ENCODE measurements around the gene KLF16.

DNA sequence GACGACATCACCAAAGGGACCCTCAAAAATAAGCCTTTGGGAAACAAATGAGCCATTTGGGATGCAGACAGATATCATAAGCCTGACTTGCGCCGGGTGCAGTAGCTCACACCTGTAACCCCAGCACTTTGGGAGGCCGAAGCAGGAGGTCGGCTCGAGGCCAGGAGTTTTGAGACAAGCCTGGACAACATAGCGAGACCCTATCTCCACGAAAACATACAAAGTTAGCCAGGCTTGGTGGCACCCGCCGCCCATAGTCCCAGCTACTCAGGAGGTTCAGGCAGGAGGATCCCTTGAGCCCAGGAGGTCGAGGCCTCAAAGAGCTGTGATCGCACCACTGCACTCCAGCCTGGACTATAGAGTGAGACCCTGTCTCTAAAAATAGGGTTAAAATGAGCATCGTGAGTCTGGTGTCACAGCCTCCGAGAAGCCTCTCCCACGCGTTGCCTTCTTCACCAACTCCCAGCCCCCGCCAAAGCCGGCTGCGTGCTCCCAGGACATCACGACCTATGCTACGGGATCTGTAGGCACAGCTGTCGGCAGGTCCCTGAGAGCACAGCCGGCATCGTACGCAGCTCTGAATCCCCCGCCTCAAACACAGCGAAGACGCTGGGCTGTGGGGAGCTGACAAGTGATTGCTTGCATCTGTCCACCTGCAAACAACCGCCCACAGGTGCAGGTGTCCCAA lies 16.7 kb downstream of the KLF16 start:
- TF ChIP-seq, protein P1, sequence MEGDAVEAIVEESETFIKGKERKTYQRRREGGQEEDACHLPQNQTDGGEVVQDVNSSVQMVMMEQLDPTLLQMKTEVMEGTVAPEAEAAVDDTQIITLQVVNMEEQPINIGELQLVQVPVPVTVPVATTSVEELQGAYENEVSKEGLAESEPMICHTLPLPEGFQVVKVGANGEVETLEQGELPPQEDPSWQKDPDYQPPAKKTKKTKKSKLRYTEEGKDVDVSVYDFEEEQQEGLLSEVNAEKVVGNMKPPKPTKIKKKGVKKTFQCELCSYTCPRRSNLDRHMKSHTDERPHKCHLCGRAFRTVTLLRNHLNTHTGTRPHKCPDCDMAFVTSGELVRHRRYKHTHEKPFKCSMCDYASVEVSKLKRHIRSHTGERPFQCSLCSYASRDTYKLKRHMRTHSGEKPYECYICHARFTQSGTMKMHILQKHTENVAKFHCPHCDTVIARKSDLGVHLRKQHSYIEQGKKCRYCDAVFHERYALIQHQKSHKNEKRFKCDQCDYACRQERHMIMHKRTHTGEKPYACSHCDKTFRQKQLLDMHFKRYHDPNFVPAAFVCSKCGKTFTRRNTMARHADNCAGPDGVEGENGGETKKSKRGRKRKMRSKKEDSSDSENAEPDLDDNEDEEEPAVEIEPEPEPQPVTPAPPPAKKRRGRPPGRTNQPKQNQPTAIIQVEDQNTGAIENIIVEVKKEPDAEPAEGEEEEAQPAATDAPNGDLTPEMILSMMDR (IDR thresholded peaks at IDR 0.05), result no peak
- no peak for TF ChIP-seq POLR2A (IDR thresholded peaks at IDR 0.05)

All from thyroid gland (tissue), 4 donors.